Upper lobe of right lung (tissue), 1 donor: Measurements from ENCODE around the gene STPG2. TPM values are rescaled to one million over a fixed set of nuclear protein-coding genes. Genes with fewer than 3 reads are reported as not detected.

Experiments
- ATAC-seq: fragments of 200-7000 bp; cut with Tn5 transposase; one replicate; pipeline ENCODE4 v1.9.1; 2020; ENCODE audit warnings: mild to moderate bottlenecking, moderate library complexity
- DNase-seq: peaks from one replicate; pipeline ENCODE4 v3.0.0-alpha.2; 2020
- H3K27ac ChIP-seq: fragments of 200-600 bp; one replicate; pipeline ENCODE4 v1.8.0; 2022
- H3K27me3 ChIP-seq: fragments of 200-600 bp; one replicate; pipeline ENCODE4 v1.8.0; 2022; ENCODE audit warnings: mild to moderate bottlenecking
- H3K36me3 ChIP-seq: fragments of 200-600 bp; one replicate; pipeline ENCODE4 v1.8.0; 2022
- H3K4me1 ChIP-seq: fragments of 200-600 bp; one replicate; pipeline ENCODE4 v1.8.0; 2022
- H3K4me3 ChIP-seq: fragments of 200-600 bp; one replicate; pipeline ENCODE4 v1.8.0; 2022; ENCODE audit warnings: mild to moderate bottlenecking
- H3K9me3 ChIP-seq: fragments of 200-600 bp; one replicate; pipeline ENCODE4 v1.8.0; 2022
- CTCF ChIP-seq: fragments of 200-600 bp; IDR thresholded peaks from one replicate; pipeline ENCODE4 v1.8.0; 2022; ENCODE audit warnings: antibody characterized with exemption
- intact Hi-C: fragments of 100-400 bp; cut with DNase I; formaldehyde crosslinking; loops from one replicate; pipeline ENCODE4 v1.11.0; 2022
- total RNA-seq: library from RNA; stranded (reverse); fragmentation: NEBNext Ultra II Directional; extraction: Animal tissue kit (Norgen Biotek cat#: 25700); gene quantifications from one replicate; pipeline ENCODE4 v1.2.1, GENCODE V29; 2021
- donor health status: DM: no; HTN: yes; CAD: no; lungs with severe emphysema.

Gene STPG2
- total RNA-seq, 1 donor from 2014 or later = 0.41 TPM

- no peak for TF ChIP-seq CTCF
- Histone ChIP-seq H3K27ac (no peak overlapping the region), H3K36me3 (no peaks in the 10 kb centered on the region), H3K4me3 (no peak overlapping the region), H3K4me1 (no peaks in the 10 kb centered on the region), H3K27me3 (no peaks in the 10 kb centered on the region), H3K9me3 (peaks cover 2% of the 10 kb centered on the region)
- intact Hi-C loops = no loop called here
- ATAC-seq (no peak), DNase-seq (no peak)
Measured at GRCh38 chr4:97845758-97846157, 297.5 kb downstream of the STPG2 start.

GRCh38 chr4:97841512-97841911, 301.8 kb downstream of the STPG2 start:
- ATAC-seq = no peak

GRCh38 chr4:97836662-97837061, 306.6 kb downstream of the STPG2 start:
- no peak for ATAC-seq
- Histone ChIP-seq H3K4me3 (no peak overlapping the region), H3K27me3 (no peaks in the 10 kb centered on the region), H3K4me1 (no peaks in the 10 kb centered on the region), H3K9me3 (no peaks in the 10 kb centered on the region), H3K36me3 (no peaks in the 10 kb centered on the region), H3K27ac (no peak overlapping the region)
- no peak for TF ChIP-seq CTCF
- no peak for DNase-seq
- intact Hi-C loops = no loop called here

More at GRCh38 chr4:97841512-97841911, 301.8 kb downstream of the STPG2 start:
- Histone ChIP-seq H3K36me3 (no peaks in the 10 kb centered on the region), H3K9me3 (no peaks in the 10 kb centered on the region), H3K27me3 (no peaks in the 10 kb centered on the region), H3K4me3 (no peak overlapping the region), H3K27ac (no peak overlapping the region), H3K4me1 (no peaks in the 10 kb centered on the region)
- TF ChIP-seq CTCF = no peak
- intact Hi-C loops = no loop called here
- no peak for DNase-seq

- Histone ChIP-seq H3K9me3 (no peaks in the 10 kb centered on the region), H3K4me3 (no peak overlapping the region), H3K27ac (no peak overlapping the region), H3K27me3 (no peaks in the 10 kb centered on the region), H3K4me1 (no peaks in the 10 kb centered on the region), H3K36me3 (no peaks in the 10 kb centered on the region)
- TF ChIP-seq CTCF = no peak
- intact Hi-C loops = no loop called here
- no peak for DNase-seq
- no peak for ATAC-seq
Measured at GRCh38 chr4:97828646-97829045, 314.6 kb downstream of the STPG2 start.

GRCh38 chr4:97819294-97819693, 324.0 kb downstream of the STPG2 start:
- no peak for DNase-seq
- intact Hi-C loops = no loop called here
- Histone ChIP-seq H3K27me3 (no peaks in the 10 kb centered on the region), H3K4me3 (no peak overlapping the region), H3K27ac (no peak overlapping the region), H3K4me1 (no peaks in the 10 kb centered on the region), H3K9me3 (no peaks in the 10 kb centered on the region), H3K36me3 (no peaks in the 10 kb centered on the region)
- ATAC-seq = no peak
- TF ChIP-seq CTCF = no peak

GRCh38 chr4:97812768-97813167, 330.5 kb downstream of the STPG2 start:
- Histone ChIP-seq H3K36me3 (no peaks in the 10 kb centered on the region), H3K4me3 (no peak overlapping the region), H3K27ac (no peak overlapping the region), H3K4me1 (no peaks in the 10 kb centered on the region), H3K9me3 (no peaks in the 10 kb centered on the region), H3K27me3 (no peaks in the 10 kb centered on the region)
- no peak for DNase-seq
- ATAC-seq = no peak
- TF ChIP-seq CTCF = no peak
- intact Hi-C loops = no loop called here
